GM10266 (cell line): ENCODE results near the gene LUZP2.

Experiments
- DNase-seq: peaks from one replicate; pipeline ENCODE4 v3.0.0; 2012; ENCODE audit errors: extremely low spot score
- TF ChIP-seq, protein P1 (sequence below): IDR thresholded peaks from 2 replicates; pipeline ENCODE4 v1.5.1; 2012; ENCODE audit warnings: mild to moderate bottlenecking, low read depth; ENCODE audit not compliant: control insufficient read depth, insufficient read depth; ENCODE audit errors: missing control alignments

The LUZP2 gene

GRCh38 chr11:24609192-24610119, 112.6 kb downstream of the LUZP2 start:
- no peak for DNase-seq
- TF ChIP-seq, protein P1, sequence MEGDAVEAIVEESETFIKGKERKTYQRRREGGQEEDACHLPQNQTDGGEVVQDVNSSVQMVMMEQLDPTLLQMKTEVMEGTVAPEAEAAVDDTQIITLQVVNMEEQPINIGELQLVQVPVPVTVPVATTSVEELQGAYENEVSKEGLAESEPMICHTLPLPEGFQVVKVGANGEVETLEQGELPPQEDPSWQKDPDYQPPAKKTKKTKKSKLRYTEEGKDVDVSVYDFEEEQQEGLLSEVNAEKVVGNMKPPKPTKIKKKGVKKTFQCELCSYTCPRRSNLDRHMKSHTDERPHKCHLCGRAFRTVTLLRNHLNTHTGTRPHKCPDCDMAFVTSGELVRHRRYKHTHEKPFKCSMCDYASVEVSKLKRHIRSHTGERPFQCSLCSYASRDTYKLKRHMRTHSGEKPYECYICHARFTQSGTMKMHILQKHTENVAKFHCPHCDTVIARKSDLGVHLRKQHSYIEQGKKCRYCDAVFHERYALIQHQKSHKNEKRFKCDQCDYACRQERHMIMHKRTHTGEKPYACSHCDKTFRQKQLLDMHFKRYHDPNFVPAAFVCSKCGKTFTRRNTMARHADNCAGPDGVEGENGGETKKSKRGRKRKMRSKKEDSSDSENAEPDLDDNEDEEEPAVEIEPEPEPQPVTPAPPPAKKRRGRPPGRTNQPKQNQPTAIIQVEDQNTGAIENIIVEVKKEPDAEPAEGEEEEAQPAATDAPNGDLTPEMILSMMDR: no peak

- TF ChIP-seq, protein P1: no peak
- DNase-seq: no peak
Measured at GRCh38 chr11:24615451-24616160, 118.8 kb downstream of the LUZP2 start.

DNA sequence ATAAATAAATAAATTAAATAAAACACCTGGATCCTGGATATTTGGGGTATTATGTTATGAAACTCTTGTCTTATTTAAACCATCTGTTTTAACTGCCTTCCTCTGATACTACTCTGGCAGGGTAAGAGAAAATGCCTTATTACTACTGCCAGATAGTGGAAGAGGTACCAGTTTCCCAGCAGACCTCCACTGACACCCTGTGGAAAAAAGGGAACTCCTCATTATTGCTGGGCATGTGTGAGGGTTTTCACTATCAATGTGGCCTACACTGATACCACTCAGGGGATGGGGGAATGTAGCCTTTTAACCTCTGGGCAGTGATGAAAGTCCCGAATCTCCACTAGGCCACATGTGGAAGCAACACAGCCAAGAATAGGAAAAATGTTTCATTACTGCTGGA, 121.0 kb downstream of the LUZP2 start:
- no peak for DNase-seq
- TF ChIP-seq, protein P1: no peak

GRCh38 chr11:24619900-24620299, 123.0 kb downstream of the LUZP2 start:
- TF ChIP-seq, protein P1: no peak
- no peak for DNase-seq

- no peak for DNase-seq
- TF ChIP-seq, protein P1: no peak
Measured at GRCh38 chr11:24622262-24622661, 125.4 kb downstream of the LUZP2 start.

GRCh38 chr11:24623121-24623520, 126.3 kb downstream of the LUZP2 start:
- DNase-seq: no peak
- TF ChIP-seq, protein P1: no peak

GRCh38 chr11:24624432-24624831, 127.6 kb downstream of the LUZP2 start:
- TF ChIP-seq, protein P1: no peak
- no peak for DNase-seq
